Esophagus squamous epithelium (tissue), 4 donors: ENCODE results near the gene VSNL1.

ENCODE experiments used
- CTCF ChIP-seq, 6 experiments: fragments of 450-650 bp in 4 of 6; fragments of 200-600 bp in 2 of 6; sonication (generic) in 2 of 6; IDR thresholded peaks; one replicate each; pipeline ENCODE4 v1.5.1; 2016 to 2019; ENCODE audit warnings: antibody characterized with exemption in 6 of 6, mild to moderate bottlenecking in 4 of 6, moderate library complexity in 4 of 6
- POLR2A ChIP-seq, 4 donors: fragments of 450-650 bp; IDR thresholded peaks; one replicate each; pipeline ENCODE4 v1.6.1; 2017; ENCODE audit warnings: antibody characterized with exemption in 4 of 4, mild to moderate bottlenecking in 4 of 4, moderate library complexity in 3 of 4

GRCh38 chr2:17536416-17536815 lies 4.1 kb upstream of the VSNL1 start:
- TF ChIP-seq POLR2A (IDR thresholded peaks at IDR 0.05) (no peak), CTCF (IDR thresholded peaks at IDR 0.05) (no peak)
